ENCODE measurements around the gene BANK1.

DNA sequence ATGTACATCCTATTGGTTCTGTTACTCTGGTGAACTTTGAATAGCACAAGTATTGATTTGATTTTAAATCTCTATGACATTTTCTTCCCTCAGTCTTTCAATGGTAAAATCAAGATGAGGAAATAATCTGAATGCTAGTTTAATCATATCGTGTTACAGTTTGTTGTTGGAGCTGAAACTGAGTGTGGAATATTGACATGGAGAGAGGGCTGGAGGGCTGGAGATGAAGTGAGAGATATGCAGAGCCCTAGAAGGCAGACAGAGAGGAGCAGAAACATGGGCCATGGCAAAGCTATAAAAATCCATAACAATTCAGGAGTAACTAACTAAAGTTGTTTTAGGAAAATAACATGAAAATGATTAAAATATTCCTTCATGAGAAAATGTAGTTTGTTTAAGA lies 141.1 kb downstream of the BANK1 start:
- TF ChIP-seq FOXM1 (IDR thresholded peaks at IDR 0.05; ENCODE audit: low read depth) (no peak), GABPA (IDR thresholded peaks at IDR 0.05; ENCODE audit: low read depth) (no peak), RCOR1 (IDR thresholded peaks at IDR 0.05; ENCODE audit: low read length) (no peak), FOXJ3 (CRISPR knock-in tag; IDR thresholded peaks at IDR 0.05) (no peak), EP300 (IDR thresholded peaks at IDR 0.05; ENCODE audit: borderline replicate concordance in 1 of 2, low read depth in 1 of 2, low read length in 1 of 2) (no peak), TEAD4 (IDR thresholded peaks at IDR 0.05; ENCODE audit: borderline replicate concordance, insufficient read depth) (no peak), JUND (IDR thresholded peaks at IDR 0.05) (no peak), MXI1 (IDR thresholded peaks at IDR 0.05; ENCODE audit: low read depth, low read length) (no peak), RXRA (IDR thresholded peaks at IDR 0.05; ENCODE audit: borderline replicate concordance, low read depth) (no peak)
- TF ChIP-seq, protein P1, sequence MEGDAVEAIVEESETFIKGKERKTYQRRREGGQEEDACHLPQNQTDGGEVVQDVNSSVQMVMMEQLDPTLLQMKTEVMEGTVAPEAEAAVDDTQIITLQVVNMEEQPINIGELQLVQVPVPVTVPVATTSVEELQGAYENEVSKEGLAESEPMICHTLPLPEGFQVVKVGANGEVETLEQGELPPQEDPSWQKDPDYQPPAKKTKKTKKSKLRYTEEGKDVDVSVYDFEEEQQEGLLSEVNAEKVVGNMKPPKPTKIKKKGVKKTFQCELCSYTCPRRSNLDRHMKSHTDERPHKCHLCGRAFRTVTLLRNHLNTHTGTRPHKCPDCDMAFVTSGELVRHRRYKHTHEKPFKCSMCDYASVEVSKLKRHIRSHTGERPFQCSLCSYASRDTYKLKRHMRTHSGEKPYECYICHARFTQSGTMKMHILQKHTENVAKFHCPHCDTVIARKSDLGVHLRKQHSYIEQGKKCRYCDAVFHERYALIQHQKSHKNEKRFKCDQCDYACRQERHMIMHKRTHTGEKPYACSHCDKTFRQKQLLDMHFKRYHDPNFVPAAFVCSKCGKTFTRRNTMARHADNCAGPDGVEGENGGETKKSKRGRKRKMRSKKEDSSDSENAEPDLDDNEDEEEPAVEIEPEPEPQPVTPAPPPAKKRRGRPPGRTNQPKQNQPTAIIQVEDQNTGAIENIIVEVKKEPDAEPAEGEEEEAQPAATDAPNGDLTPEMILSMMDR (IDR thresholded peaks at IDR 0.05): no peak
- TF ChIP-seq, protein P2, sequence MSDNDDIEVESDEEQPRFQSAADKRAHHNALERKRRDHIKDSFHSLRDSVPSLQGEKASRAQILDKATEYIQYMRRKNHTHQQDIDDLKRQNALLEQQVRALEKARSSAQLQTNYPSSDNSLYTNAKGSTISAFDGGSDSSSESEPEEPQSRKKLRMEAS (IDR thresholded peaks at IDR 0.05; ENCODE audit: low read depth): no peak
- TF ChIP-seq, protein P3, sequence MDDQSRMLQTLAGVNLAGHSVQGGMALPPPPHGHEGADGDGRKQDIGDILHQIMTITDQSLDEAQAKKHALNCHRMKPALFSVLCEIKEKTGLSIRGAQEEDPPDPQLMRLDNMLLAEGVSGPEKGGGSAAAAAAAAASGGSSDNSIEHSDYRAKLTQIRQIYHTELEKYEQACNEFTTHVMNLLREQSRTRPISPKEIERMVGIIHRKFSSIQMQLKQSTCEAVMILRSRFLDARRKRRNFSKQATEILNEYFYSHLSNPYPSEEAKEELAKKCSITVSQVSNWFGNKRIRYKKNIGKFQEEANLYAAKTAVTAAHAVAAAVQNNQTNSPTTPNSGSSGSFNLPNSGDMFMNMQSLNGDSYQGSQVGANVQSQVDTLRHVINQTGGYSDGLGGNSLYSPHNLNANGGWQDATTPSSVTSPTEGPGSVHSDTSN (IDR thresholded peaks at IDR 0.05): no peak
- TF ChIP-seq, protein P4, sequence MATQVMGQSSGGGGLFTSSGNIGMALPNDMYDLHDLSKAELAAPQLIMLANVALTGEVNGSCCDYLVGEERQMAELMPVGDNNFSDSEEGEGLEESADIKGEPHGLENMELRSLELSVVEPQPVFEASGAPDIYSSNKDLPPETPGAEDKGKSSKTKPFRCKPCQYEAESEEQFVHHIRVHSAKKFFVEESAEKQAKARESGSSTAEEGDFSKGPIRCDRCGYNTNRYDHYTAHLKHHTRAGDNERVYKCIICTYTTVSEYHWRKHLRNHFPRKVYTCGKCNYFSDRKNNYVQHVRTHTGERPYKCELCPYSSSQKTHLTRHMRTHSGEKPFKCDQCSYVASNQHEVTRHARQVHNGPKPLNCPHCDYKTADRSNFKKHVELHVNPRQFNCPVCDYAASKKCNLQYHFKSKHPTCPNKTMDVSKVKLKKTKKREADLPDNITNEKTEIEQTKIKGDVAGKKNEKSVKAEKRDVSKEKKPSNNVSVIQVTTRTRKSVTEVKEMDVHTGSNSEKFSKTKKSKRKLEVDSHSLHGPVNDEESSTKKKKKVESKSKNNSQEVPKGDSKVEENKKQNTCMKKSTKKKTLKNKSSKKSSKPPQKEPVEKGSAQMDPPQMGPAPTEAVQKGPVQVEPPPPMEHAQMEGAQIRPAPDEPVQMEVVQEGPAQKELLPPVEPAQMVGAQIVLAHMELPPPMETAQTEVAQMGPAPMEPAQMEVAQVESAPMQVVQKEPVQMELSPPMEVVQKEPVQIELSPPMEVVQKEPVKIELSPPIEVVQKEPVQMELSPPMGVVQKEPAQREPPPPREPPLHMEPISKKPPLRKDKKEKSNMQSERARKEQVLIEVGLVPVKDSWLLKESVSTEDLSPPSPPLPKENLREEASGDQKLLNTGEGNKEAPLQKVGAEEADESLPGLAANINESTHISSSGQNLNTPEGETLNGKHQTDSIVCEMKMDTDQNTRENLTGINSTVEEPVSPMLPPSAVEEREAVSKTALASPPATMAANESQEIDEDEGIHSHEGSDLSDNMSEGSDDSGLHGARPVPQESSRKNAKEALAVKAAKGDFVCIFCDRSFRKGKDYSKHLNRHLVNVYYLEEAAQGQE (IDR thresholded peaks at IDR 0.05; ENCODE audit: low read depth, low read length): no peak
- TF ChIP-seq, protein P5, sequence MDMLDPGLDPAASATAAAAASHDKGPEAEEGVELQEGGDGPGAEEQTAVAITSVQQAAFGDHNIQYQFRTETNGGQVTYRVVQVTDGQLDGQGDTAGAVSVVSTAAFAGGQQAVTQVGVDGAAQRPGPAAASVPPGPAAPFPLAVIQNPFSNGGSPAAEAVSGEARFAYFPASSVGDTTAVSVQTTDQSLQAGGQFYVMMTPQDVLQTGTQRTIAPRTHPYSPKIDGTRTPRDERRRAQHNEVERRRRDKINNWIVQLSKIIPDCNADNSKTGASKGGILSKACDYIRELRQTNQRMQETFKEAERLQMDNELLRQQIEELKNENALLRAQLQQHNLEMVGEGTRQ (IDR thresholded peaks at IDR 0.05; ENCODE audit: borderline replicate concordance, low read depth, low read length): no peak
